OCI-LY7 (cell line): ENCODE results near the gene SERPINA4.
A peak's percentile ranks its signal among the peaks of the same experiment; 100 is the strongest.

ENCODE experiments used
- CTCF ChIP-seq: fragments of 200-600 bp; sonication (generic); conservative IDR thresholded peaks from 2 replicates; pipeline ENCODE4 v1.5.1; 2014; ENCODE audit warnings: mild to moderate bottlenecking, antibody characterized with exemption, low read length, moderate library complexity, mixed read lengths
- EZH2phosphoT487 ChIP-seq: fragments of 200-600 bp; sonication (generic); IDR thresholded peaks from 2 replicates; pipeline ENCODE4 v1.6.1; 2018; ENCODE audit warnings: low read depth, borderline replicate concordance, mild to moderate bottlenecking, mixed run types, antibody characterized with exemption, low read length, moderate library complexity, mixed read lengths

GRCh38 chr14:94536836-94537235 is 24.4 kb upstream of the SERPINA4 start:
- TF ChIP-seq CTCF (peak; percentile 53), EZH2phosphoT487 (no peak)
